GM12874 (cell line): ENCODE data around the gene STYXL1.

ENCODE experiments used
- CTCF ChIP-seq: IDR thresholded peaks from 2 replicates; pipeline ENCODE4 v1.5.1; 2011; ENCODE audit warnings: low read depth, mild to moderate bottlenecking, control low read depth, low read length, moderate library complexity; ENCODE audit not compliant: insufficient read depth

Gene STYXL1

GRCh38 chr7:75985009-75985517, 62.7 kb downstream of the STYXL1 start:
- no peak for TF ChIP-seq CTCF

GRCh38 chr7:75984130-75985008, 63.4 kb downstream of the STYXL1 start:
- TF ChIP-seq CTCF = no peak

- no peak for TF ChIP-seq CTCF
Observed at GRCh38 chr7:75983471-75984129, 64.2 kb downstream of the STYXL1 start.

- TF ChIP-seq CTCF = no peak
Observed at GRCh38 chr7:75982306-75983064, 65.3 kb downstream of the STYXL1 start.

- TF ChIP-seq CTCF = no peak
Observed at GRCh38 chr7:75981453-75982305, 66.1 kb downstream of the STYXL1 start.

- no peak for TF ChIP-seq CTCF
Observed at GRCh38 chr7:75981203-75981452, 66.7 kb downstream of the STYXL1 start.
